Natural killer cell (primary cell): Measurements from ENCODE around the gene RNF213. TPM values are rescaled to one million over a fixed set of nuclear protein-coding genes. Genes with fewer than 3 reads are reported as not detected.
"Not testable (repeated sequence)": the region's sequence is repeated elsewhere in the genome, so short reads cannot be mapped to it uniquely, and the experiment has no call there.

Source experiments
- ATAC-seq, 3 donors: fragments of 150-1000 bp in 2 of 3; fragments of 200-7000 bp in 1 of 3; cut with Tn5 transposase; 1 replicate in 1 of 3; 2 replicates in 2 of 3; pipeline ENCODE4 v1.10.0; 2021; ENCODE audit warnings: mild to moderate bottlenecking in 2 of 3, moderate library complexity in 2 of 3
- DNase-seq, 2 donors: peaks; one replicate each; pipeline versions ENCODE4 v3.0.0 to v3.0.0-alpha.2; 2013 to 2021; ENCODE audit warnings: mixed read lengths in 1 of 2
- H3K27ac ChIP-seq: one replicate; pipeline ENCODE4 v1.5.1; 2013; ENCODE audit warnings: mild to moderate bottlenecking, low read length
- H3K27me3 ChIP-seq: one replicate; pipeline ENCODE4 v1.6.1; 2013; ENCODE audit warnings: low read length; ENCODE audit not compliant: control insufficient read depth, insufficient read depth
- H3K36me3 ChIP-seq: one replicate; pipeline ENCODE4 v1.6.1; 2013; ENCODE audit warnings: low read length; ENCODE audit not compliant: control insufficient read depth, insufficient read depth
- H3K4me1 ChIP-seq: one replicate; pipeline ENCODE4 v1.6.1; 2013; ENCODE audit warnings: low read length; ENCODE audit not compliant: control insufficient read depth, insufficient read depth
- H3K4me3 ChIP-seq: one replicate; pipeline ENCODE4 v1.5.1; 2013; ENCODE audit warnings: low read length
- H3K9me3 ChIP-seq: one replicate; pipeline ENCODE4 v1.6.1; 2013; ENCODE audit warnings: low read length; ENCODE audit not compliant: control insufficient read depth, insufficient read depth
- H3K27ac Mint-ChIP-seq, 2 donors: one replicate each; pipeline ENCODE4 v1.8.0; 2022; ENCODE audit warnings: mild to moderate bottlenecking in 2 of 2, mixed read lengths in 2 of 2, moderate library complexity in 1 of 2
- H3K27me3 Mint-ChIP-seq, 2 donors: one replicate each; pipeline ENCODE4 v1.8.0; 2022; ENCODE audit warnings: low read depth in 2 of 2, mixed read lengths in 2 of 2
- H3K36me3 Mint-ChIP-seq: one replicate; pipeline ENCODE4 v1.8.0; 2022; ENCODE audit warnings: mixed read lengths
- H3K4me1 Mint-ChIP-seq, 2 donors: one replicate each; pipeline ENCODE4 v1.8.0; 2022; ENCODE audit warnings: mixed read lengths in 2 of 2
- H3K4me3 Mint-ChIP-seq: one replicate; pipeline ENCODE4 v1.8.0; 2022; ENCODE audit warnings: mild to moderate bottlenecking, moderate library complexity, mixed read lengths
- H3K9me3 Mint-ChIP-seq, 2 donors: one replicate each; pipeline ENCODE4 v1.8.0; 2022; ENCODE audit warnings: mixed read lengths in 2 of 2
- WGBS: methylation state at CpG from one replicate; pipeline ENCODE4 v1.1.7; 2013; ENCODE audit warnings: missing lambda C conversion rate; ENCODE audit not compliant: insufficient coverage; 5-methylcytosine and 5-hydroxymethylcytosine counted together
- intact Hi-C: fragments of 100-400 bp; cut with micrococcal nuclease; formaldehyde crosslinking; loops from one replicate; pipeline ENCODE4 v1.14.2; 2022
- total RNA-seq, 4 donors: library from RNA; stranded (reverse); fragments of 120-200 nt in 1 of 4; gene quantifications; one replicate each; pipeline versions ENCODE4 v1.2.3 to v1.2.4, GENCODE V29; 2013 to 2022
- TF ChIP-seq, protein P1 (sequence below): fragments of 200-600 bp; IDR thresholded peaks from one replicate; pipeline ENCODE4 v1.8.0; 2022; ENCODE audit warnings: antibody characterized with exemption

Gene RNF213
- total RNA-seq, 3 donors from 2014 or later (not counting 1 experiment from before 2014, with no cell fraction given) = 929 to 1,120 (median 1,060) TPM

DNA sequence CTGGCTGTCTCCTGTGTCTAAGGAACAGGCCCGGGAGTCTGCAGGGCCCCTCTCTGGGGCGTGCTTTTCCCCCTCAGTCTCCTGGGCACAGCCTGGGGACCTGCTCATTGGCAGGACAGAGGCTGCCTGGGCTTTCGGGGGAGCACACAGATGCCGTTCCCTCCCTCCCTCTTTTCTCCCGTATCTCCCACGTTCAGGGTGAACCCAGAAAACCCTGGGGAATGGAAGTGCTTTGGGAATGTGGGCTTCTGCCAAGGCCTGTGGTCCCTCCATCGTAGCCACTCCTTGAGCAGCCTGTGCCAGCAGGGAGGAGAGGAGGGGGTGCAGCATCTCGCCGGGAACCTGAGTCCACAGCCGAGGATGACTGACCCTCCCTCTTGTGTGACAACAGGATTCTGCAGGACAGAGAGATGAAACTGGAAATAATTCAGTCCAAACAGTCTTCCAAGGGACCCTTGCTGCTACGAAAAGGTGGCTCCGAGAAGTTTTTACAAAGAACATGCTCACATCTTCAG lies 52.0 kb downstream of the RNF213 start:
- intact Hi-C loops = loop anchor here (5.0 kb wide), 1 partner anchor 45 kb away; no protein-coding TSS in a partner anchor
- H3K27me3 ChIP-seq = no peaks in the 10 kb centered on the region
- no peak for ATAC-seq
- WGBS = 97% methylated on average over 12 of the region's 12 CpGs
- Mint-ChIP-seq H3K4me3 (no peak overlapping the region), H3K9me3 (peaks cover 2 to 4% of the 10 kb centered on the region in 2 donors), H3K27ac (peak overlapping the region; percentile 51 to 88), H3K36me3 (peaks cover 36% of the 10 kb centered on the region), H3K27me3 (no peaks in the 10 kb centered on the region), H3K4me1 (peaks cover 13 to 28% of the 10 kb centered on the region in 2 donors)
- H3K4me1 ChIP-seq = peaks cover 2% of the 10 kb centered on the region
- H3K27ac ChIP-seq = peak overlapping the region; percentile 17
- no peak overlapping the region for H3K4me3 ChIP-seq
- peaks cover 6% of the 10 kb centered on the region for H3K9me3 ChIP-seq
- TF ChIP-seq, protein P1, sequence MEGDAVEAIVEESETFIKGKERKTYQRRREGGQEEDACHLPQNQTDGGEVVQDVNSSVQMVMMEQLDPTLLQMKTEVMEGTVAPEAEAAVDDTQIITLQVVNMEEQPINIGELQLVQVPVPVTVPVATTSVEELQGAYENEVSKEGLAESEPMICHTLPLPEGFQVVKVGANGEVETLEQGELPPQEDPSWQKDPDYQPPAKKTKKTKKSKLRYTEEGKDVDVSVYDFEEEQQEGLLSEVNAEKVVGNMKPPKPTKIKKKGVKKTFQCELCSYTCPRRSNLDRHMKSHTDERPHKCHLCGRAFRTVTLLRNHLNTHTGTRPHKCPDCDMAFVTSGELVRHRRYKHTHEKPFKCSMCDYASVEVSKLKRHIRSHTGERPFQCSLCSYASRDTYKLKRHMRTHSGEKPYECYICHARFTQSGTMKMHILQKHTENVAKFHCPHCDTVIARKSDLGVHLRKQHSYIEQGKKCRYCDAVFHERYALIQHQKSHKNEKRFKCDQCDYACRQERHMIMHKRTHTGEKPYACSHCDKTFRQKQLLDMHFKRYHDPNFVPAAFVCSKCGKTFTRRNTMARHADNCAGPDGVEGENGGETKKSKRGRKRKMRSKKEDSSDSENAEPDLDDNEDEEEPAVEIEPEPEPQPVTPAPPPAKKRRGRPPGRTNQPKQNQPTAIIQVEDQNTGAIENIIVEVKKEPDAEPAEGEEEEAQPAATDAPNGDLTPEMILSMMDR = no peak
- H3K36me3 ChIP-seq = peaks cover 73% of the 10 kb centered on the region
- no peak for DNase-seq

DNA sequence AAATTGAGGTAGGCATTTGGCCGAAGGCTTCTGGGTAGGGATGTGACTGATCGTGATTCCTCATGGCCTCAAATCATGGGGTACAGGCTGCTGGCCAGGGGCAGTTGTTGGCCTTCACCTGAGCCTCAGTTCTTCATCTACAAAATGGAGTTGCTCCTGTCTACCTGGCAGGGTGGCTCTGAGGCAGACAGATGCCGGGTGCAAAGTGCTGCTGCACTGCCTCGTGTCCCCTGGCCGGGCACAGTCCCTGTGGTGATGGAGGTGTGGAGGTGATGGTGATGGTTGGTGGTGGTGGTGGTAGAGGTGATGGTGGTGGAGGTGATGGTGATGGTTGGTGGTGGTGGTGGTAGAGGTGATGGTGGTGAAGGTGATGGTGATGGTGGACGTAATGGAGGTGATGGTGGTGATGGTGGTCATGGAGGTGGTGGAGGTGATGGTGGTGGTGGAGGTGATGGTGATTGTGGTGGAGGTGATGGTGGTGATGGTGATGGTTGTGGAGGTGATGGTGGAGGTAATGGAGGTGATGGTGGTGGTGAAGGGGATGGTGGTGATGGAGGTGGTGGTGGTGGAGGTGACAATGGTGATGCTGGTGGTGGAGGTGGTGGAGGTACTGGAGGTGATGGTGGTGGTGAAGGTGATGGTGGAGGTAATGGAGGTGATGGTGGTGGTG lies 52.6 kb downstream of the RNF213 start:
- Mint-ChIP-seq H3K4me3 (peak overlapping the region; percentile 37), H3K36me3 (peaks cover 31% of the 10 kb centered on the region), H3K27ac (peak overlapping the region; percentile 51 to 88), H3K27me3 (no peaks in the 10 kb centered on the region), H3K9me3 (peaks cover 2 to 4% of the 10 kb centered on the region in 2 donors), H3K4me1 (peaks cover 13 to 28% of the 10 kb centered on the region in 2 donors)
- WGBS = 75% methylated on average over 6 of the region's 6 CpGs
- H3K27ac ChIP-seq = peak overlapping the region; percentile 17
- H3K4me1 ChIP-seq = peaks cover 2% of the 10 kb centered on the region
- TF ChIP-seq, protein P1 = no peak
- H3K36me3 ChIP-seq = peaks cover 73% of the 10 kb centered on the region
- ATAC-seq = peak in 2 of 3 donors; percentile 38 to 41
- H3K27me3 ChIP-seq = no peaks in the 10 kb centered on the region
- no peak overlapping the region for H3K4me3 ChIP-seq
- no peak for DNase-seq
- peaks cover 6% of the 10 kb centered on the region for H3K9me3 ChIP-seq
- intact Hi-C loops = loop anchor here (5.0 kb wide), 1 partner anchor 46 kb away; no protein-coding TSS in a partner anchor

DNA sequence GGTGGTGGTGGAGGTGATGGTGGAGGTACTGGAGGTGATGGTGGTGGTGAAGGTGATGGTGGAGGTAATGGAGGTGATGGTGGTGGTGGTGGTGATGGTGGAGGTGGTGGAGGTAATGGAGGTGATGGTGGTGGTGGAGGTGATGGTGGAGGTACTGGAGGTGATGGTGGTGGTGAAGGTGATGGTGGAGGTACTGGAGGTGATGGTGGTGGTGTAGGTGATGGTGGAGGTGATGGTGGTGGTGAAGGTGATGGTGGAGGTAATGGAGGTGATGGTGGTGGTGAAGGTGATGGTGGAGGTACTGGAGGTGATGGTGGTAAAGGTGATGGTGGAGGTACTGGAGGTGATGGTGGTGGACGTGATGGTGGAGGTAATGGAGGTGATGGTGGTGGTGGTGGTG lies 53.3 kb downstream of the RNF213 start:
- intact Hi-C loops = loop anchor here (5.0 kb wide), 1 partner anchor 47 kb away; no protein-coding TSS in a partner anchor
- not testable (repeated sequence) for H3K27ac Mint-ChIP-seq, ATAC-seq, H3K27ac ChIP-seq, H3K4me1 ChIP-seq, H3K27me3 ChIP-seq, H3K27me3 Mint-ChIP-seq, DNase-seq, H3K9me3 ChIP-seq, H3K4me3 Mint-ChIP-seq, H3K4me3 ChIP-seq, H3K9me3 Mint-ChIP-seq
- H3K36me3 ChIP-seq = peaks cover 71% of the 10 kb centered on the region
- no CpG with 5 or more reads among the region's 1 CpG for WGBS
- peaks cover 13 to 28% of the 10 kb centered on the region in 2 donors for H3K4me1 Mint-ChIP-seq
- peaks cover 24% of the 10 kb centered on the region for H3K36me3 Mint-ChIP-seq

DNA sequence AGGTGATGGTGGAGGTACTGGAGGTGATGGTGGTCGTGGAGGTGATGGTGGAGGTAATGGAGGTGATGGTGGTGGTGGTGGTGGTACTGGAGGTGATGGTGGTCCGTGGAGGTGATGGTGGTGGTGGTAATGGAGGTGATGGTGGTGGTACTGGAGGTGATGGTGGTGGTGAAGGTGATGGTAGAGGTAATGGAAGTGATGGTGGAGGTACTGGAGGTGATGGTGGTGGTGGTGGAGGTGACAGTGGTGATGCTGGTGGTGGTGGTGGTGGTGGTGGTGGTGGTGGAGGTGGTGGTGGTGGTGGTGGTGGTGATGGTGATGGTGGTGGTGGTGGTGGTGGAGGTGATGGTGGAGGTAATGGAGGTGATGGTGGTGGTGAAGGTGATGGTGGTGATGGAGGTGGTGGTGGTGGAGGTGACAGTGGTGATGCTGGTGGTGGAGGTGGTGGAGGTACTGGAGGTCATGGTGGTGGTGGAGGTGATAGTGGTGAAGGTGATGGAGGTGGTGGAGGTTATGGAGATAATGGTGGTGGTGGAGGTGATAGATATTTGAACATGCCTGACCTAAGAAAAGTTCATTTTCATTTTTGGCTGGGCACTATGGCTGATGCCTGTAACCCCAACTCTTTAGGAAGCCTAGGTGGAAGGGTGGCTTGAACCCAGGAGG lies 55.0 kb downstream of the RNF213 start:
- H3K9me3 Mint-ChIP-seq = peaks cover 2 to 4% of the 10 kb centered on the region in 2 donors

More for the DNA sequence above, 55.0 kb downstream of the RNF213 start:
- DNase-seq (no peak), ATAC-seq (peak in 2 of 3 donors; percentile 40 to 52)
- H3K36me3 Mint-ChIP-seq = peaks cover 12% of the 10 kb centered on the region
- Histone ChIP-seq H3K27ac (peak overlapping the region; percentile 8), H3K36me3 (peaks cover 73% of the 10 kb centered on the region), H3K9me3 (peaks cover 6% of the 10 kb centered on the region), H3K4me1 (peaks cover 2% of the 10 kb centered on the region), H3K27me3 (no peaks in the 10 kb centered on the region), H3K4me3 (no peak overlapping the region)
- peak overlapping the region; percentile 79 to 87 for H3K27ac Mint-ChIP-seq
- intact Hi-C loops = no loop called here
- TF ChIP-seq, protein P1 = no peak
- H3K4me3 Mint-ChIP-seq = peak overlapping the region; percentile 45
- no peaks in the 10 kb centered on the region for H3K27me3 Mint-ChIP-seq
- peaks cover 13 to 28% of the 10 kb centered on the region in 2 donors for H3K4me1 Mint-ChIP-seq
- 80% methylated on average over 2 of the region's 2 CpGs for WGBS
